ENCODE results near the gene PRDX5. TPM values are rescaled to one million over a fixed set of nuclear protein-coding genes. Genes with fewer than 3 reads are reported as not detected.

The PRDX5 gene
- total and polyA plus RNA-seq, 9 of the 15 experiments (the other 6 are each of a cell fraction or from before 2014, with no cell fraction given), result 40.8 to 327 (median 204) TPM

GRCh38 chr11:64314146-64314804, 3.6 kb upstream of the PRDX5 start (continued):
- TF ChIP-seq ZBTB9 (CRISPR knock-in tag; IDR thresholded peaks at IDR 0.05), result no peak
- TF ChIP-seq DACH1 (IDR thresholded peaks at IDR 0.05; ENCODE audit: partially characterized antibody), result no peak
- TF ChIP-seq SIRT6 (IDR thresholded peaks at IDR 0.05; ENCODE audit: low read depth, low read length), result no peak
- 0 out of 2 replicates have a peak, but pooled peaks have one; percentile 21 for TF ChIP-seq ZBTB7A (IDR thresholded peaks at IDR 0.05; ENCODE audit: borderline replicate concordance, control insufficient read depth, low read depth, low read length)
- TF ChIP-seq HOMEZ (CRISPR knock-in tag; IDR thresholded peaks at IDR 0.05), result no peak
- no peak for TF ChIP-seq ZNF717 (CRISPR knock-in tag; IDR thresholded peaks at IDR 0.05)
- no peak for TF ChIP-seq MCM5 (IDR thresholded peaks at IDR 0.05; ENCODE audit: low read depth)
- TF ChIP-seq BCOR (IDR thresholded peaks at IDR 0.05), result no peak
